Stomach (tissue), 4 donors: ENCODE measurements around the gene PLCB4.

Source experiments
- CTCF ChIP-seq, 7 experiments: fragments of 450-650 bp in 4 of 7; fragments of 200-600 bp in 3 of 7; sonication (generic) in 3 of 7; IDR thresholded peaks; one replicate each; pipeline ENCODE4 v1.5.1; 2016 to 2019; ENCODE audit warnings: antibody characterized with exemption in 7 of 7, control low read depth in 2 of 7, mild to moderate bottlenecking in 1 of 7
- POLR2A ChIP-seq, 4 donors: fragments of 450-650 bp; IDR thresholded peaks; one replicate each; pipeline ENCODE4 v1.6.1; 2016; ENCODE audit warnings: antibody characterized with exemption in 4 of 4, control low read depth in 2 of 4, mild to moderate bottlenecking in 1 of 4, moderate library complexity in 1 of 4

GRCh38 chr20:9102456-9102855 lies 33.6 kb downstream of the PLCB4 start:
- TF ChIP-seq CTCF (IDR thresholded peaks at IDR 0.05) = no peak
- TF ChIP-seq POLR2A (IDR thresholded peaks at IDR 0.05) = no peak
